Endodermal cell (in vitro differentiated cells): ENCODE measurements around the gene MRAS. TPM values are rescaled to one million over a fixed set of nuclear protein-coding genes. Genes with fewer than 3 reads are reported as not detected.

ENCODE experiments used
- DNase-seq: peaks from one replicate; pipeline ENCODE4 v3.0.0-alpha.2; 2017
- H3K27ac ChIP-seq: 2 replicates; pipeline ENCODE4 v1.5.1; 2013; ENCODE audit warnings: mild to moderate bottlenecking, low read depth, low read length, moderate library complexity
- H3K27me3 ChIP-seq: 2 replicates; pipeline ENCODE4 v1.6.1; 2013; ENCODE audit warnings: mild to moderate bottlenecking, low read length, moderate library complexity; ENCODE audit not compliant: insufficient read depth, control insufficient read depth, poor library complexity, severe bottlenecking
- H3K36me3 ChIP-seq: 2 replicates; pipeline ENCODE4 v1.7.0; 2013; ENCODE audit warnings: mild to moderate bottlenecking, low read length, moderate library complexity; ENCODE audit not compliant: control insufficient read depth, insufficient read depth
- H3K4me1 ChIP-seq: one replicate; pipeline ENCODE4 v1.7.0; 2013; ENCODE audit warnings: low read length; ENCODE audit not compliant: control insufficient read depth, insufficient read depth
- H3K4me3 ChIP-seq: 2 replicates; pipeline ENCODE4 v1.5.1; 2013; ENCODE audit warnings: mild to moderate bottlenecking, low read length, moderate library complexity
- H3K9ac ChIP-seq: 2 replicates; pipeline ENCODE4 v1.6.1; 2013; ENCODE audit warnings: mild to moderate bottlenecking, low read length, moderate library complexity; ENCODE audit not compliant: poor library complexity, severe bottlenecking; ENCODE audit errors: extremely low read depth
- H3K9me3 ChIP-seq: 2 replicates; pipeline ENCODE4 v1.6.1; 2013; ENCODE audit warnings: mild to moderate bottlenecking, low read length, moderate library complexity; ENCODE audit not compliant: control insufficient read depth
- H3K27ac Mint-ChIP-seq: 2 replicates; pipeline ENCODE4 v1.8.0; 2020; ENCODE audit warnings: mixed read lengths
- H3K27me3 Mint-ChIP-seq: 2 replicates; pipeline ENCODE4 v1.8.0; 2021; ENCODE audit warnings: mild to moderate bottlenecking, mixed read lengths; ENCODE audit not compliant: insufficient read depth
- H3K36me3 Mint-ChIP-seq: 2 replicates; pipeline ENCODE4 v1.8.0; 2020; ENCODE audit warnings: low read depth, mixed read lengths
- H3K4me1 Mint-ChIP-seq: 2 replicates; pipeline ENCODE4 v1.8.0; 2020; ENCODE audit warnings: mixed read lengths
- H3K4me3 Mint-ChIP-seq: 2 replicates; pipeline ENCODE4 v1.8.0; 2020; ENCODE audit warnings: mild to moderate bottlenecking, moderate library complexity, mixed read lengths
- H3K9me3 Mint-ChIP-seq: 2 replicates; pipeline ENCODE4 v1.8.0; 2020; ENCODE audit warnings: mild to moderate bottlenecking, mixed read lengths
- CTCF ChIP-seq: fragments of 200-600 bp; sonication (generic); conservative IDR thresholded peaks from 2 replicates; pipeline ENCODE4 v1.5.0; 2021; ENCODE audit warnings: antibody characterized with exemption, mild to moderate bottlenecking
- WGBS, 2 experiments: methylation state at CpG; one replicate each; pipeline versions ENCODE4 v1.1.5 to v1.1.7; 2013; ENCODE audit warnings: missing lambda C conversion rate in 2 of 2, mixed read lengths in 1 of 2; ENCODE audit not compliant: insufficient coverage in 1 of 2, insufficient read length in 1 of 2; 5-methylcytosine and 5-hydroxymethylcytosine counted together
- total RNA-seq, 2 donors: library from RNA; stranded (reverse); fragmentation: NEBNext Ultra II Directional in 1 of 2; extraction: Animal tissue kit (Norgen Biotek cat#: 25700) in 1 of 2; gene quantifications; 2 replicates in 1 of 2; 3 replicates in 1 of 2; pipeline ENCODE4 v1.2.1, GENCODE V29; 2021

Gene MRAS
- total RNA-seq, 2 donors from 2014 or later: 12.8 to 16.1 TPM

- no peaks in the 10 kb centered on the region for H3K27me3 Mint-ChIP-seq
- Histone ChIP-seq H3K9ac (no peak overlapping the region), H3K4me3 (no peak overlapping the region), H3K27me3 (no peaks in the 10 kb centered on the region), H3K36me3 (no peaks in the 10 kb centered on the region), H3K9me3 (no peaks in the 10 kb centered on the region), H3K27ac (no peak overlapping the region), H3K4me1 (no peaks in the 10 kb centered on the region)
- no peaks in the 10 kb centered on the region for H3K9me3 Mint-ChIP-seq
- H3K27ac Mint-ChIP-seq: peak overlapping the region; percentile 60
- TF ChIP-seq CTCF: peak; percentile 19
- H3K4me1 Mint-ChIP-seq: peaks cover 5% of the 10 kb centered on the region
- WGBS, 2 experiments: 89 to 95% methylated on average over 13 to 14 of the region's 14 CpGs
- peak; percentile 49 for DNase-seq
- H3K4me3 Mint-ChIP-seq: no peak overlapping the region
- H3K36me3 Mint-ChIP-seq: peaks cover 2% of the 10 kb centered on the region
Measured at GRCh38 chr3:138396752-138397410, 48.5 kb downstream of the MRAS start.

GRCh38 chr3:138397983-138398382 lies 49.6 kb downstream of the MRAS start:
- H3K36me3 ChIP-seq: no peaks in the 10 kb centered on the region
- Mint-ChIP-seq H3K4me3 (no peak overlapping the region), H3K36me3 (peaks cover 3% of the 10 kb centered on the region), H3K27me3 (no peaks in the 10 kb centered on the region), H3K9me3 (no peaks in the 10 kb centered on the region), H3K4me1 (peaks cover 5% of the 10 kb centered on the region), H3K27ac (no peak overlapping the region)
- no peaks in the 10 kb centered on the region for H3K9me3 ChIP-seq
- no peaks in the 10 kb centered on the region for H3K4me1 ChIP-seq
- H3K27me3 ChIP-seq: no peaks in the 10 kb centered on the region
- no peak overlapping the region for H3K27ac ChIP-seq
- DNase-seq: peak; percentile 38
- no peak overlapping the region for H3K4me3 ChIP-seq
- TF ChIP-seq CTCF: peak; percentile 32
- 93% methylated on average over 3 to 4 of the region's 4 CpGs for WGBS, 2 experiments
- no peak overlapping the region for H3K9ac ChIP-seq

GRCh38 chr3:138398791-138399575 lies 50.6 kb downstream of the MRAS start:
- no peak overlapping the region for H3K27ac ChIP-seq
- peaks cover 5% of the 10 kb centered on the region for H3K4me1 Mint-ChIP-seq
- no peaks in the 10 kb centered on the region for H3K27me3 Mint-ChIP-seq
- no peaks in the 10 kb centered on the region for H3K4me1 ChIP-seq
- H3K9me3 Mint-ChIP-seq: no peaks in the 10 kb centered on the region
- no peaks in the 10 kb centered on the region for H3K36me3 ChIP-seq
- H3K4me3 Mint-ChIP-seq: no peak overlapping the region
- H3K36me3 Mint-ChIP-seq: peaks cover 3% of the 10 kb centered on the region
- 91 to 92% methylated on average over 5 to 11 of the region's 11 CpGs for WGBS, 2 experiments
- no peak overlapping the region for H3K4me3 ChIP-seq
- peak; percentile 24 for DNase-seq
- H3K9me3 ChIP-seq: no peaks in the 10 kb centered on the region
- H3K9ac ChIP-seq: no peak overlapping the region
- no peaks in the 10 kb centered on the region for H3K27me3 ChIP-seq
- H3K27ac Mint-ChIP-seq: no peak overlapping the region
- TF ChIP-seq CTCF: no peak
